ENCODE results near the gene OPRM1. TPM values are rescaled to one million over a fixed set of nuclear protein-coding genes. Genes with fewer than 3 reads are reported as not detected.

OPRM1 gene
- total RNA-seq, 1 donor from 2014 or later = not detected

- H3K4me3 ChIP-seq (ENCODE audit: insufficient read depth, low read depth, low read length) = no peak overlapping the region
- peaks cover 17% of the 10 kb centered on the region for H3K4me1 Mint-ChIP-seq (ENCODE audit: low read depth, unreplicated experiment)
- no peaks in the 10 kb centered on the region for H3K4me1 ChIP-seq (ENCODE audit: insufficient read depth, low read length)
- no peaks in the 10 kb centered on the region for H3K27me3 Mint-ChIP-seq (ENCODE audit: low read depth, unreplicated experiment)
- H3K27ac Mint-ChIP-seq (ENCODE audit: unreplicated experiment) = no peak overlapping the region
- no peaks in the 10 kb centered on the region for H3K27me3 ChIP-seq (ENCODE audit: insufficient read depth, low read length)
- H3K36me3 Mint-ChIP-seq (ENCODE audit: low read depth, unreplicated experiment) = no peaks in the 10 kb centered on the region
- no peak for FAIRE-seq
- H3K9me3 ChIP-seq (ENCODE audit: insufficient read depth, low read depth, low read length) = no peaks in the 10 kb centered on the region
- no peaks in the 10 kb centered on the region for H3K79me2 ChIP-seq (ENCODE audit: insufficient read depth, low read length)
- no peak for TF ChIP-seq CTCF (IDR thresholded peaks at IDR 0.05; ENCODE audit: insufficient read depth, low read depth, low read length)
- no peak for TF ChIP-seq EZH2 (IDR thresholded peaks at IDR 0.05; ENCODE audit: insufficient read depth, low read length)
- H3K27ac ChIP-seq (ENCODE audit: low read depth, low read length) = no peak overlapping the region
- H3K36me3 ChIP-seq (ENCODE audit: insufficient read depth, low read length) = no peaks in the 10 kb centered on the region
- no peak overlapping the region for H3K4me3 Mint-ChIP-seq (ENCODE audit: unreplicated experiment)
- no peak overlapping the region for H2AFZ ChIP-seq (ENCODE audit: low read depth, low read length)
- H3K4me2 ChIP-seq (ENCODE audit: low read length) = no peak overlapping the region
- H3K9ac ChIP-seq (ENCODE audit: low read length) = no peak overlapping the region
- no peaks in the 10 kb centered on the region for H3K9me3 Mint-ChIP-seq (ENCODE audit: unreplicated experiment)
- no peaks in the 10 kb centered on the region for H4K20me1 ChIP-seq (ENCODE audit: insufficient read depth, low read length)
- no peak for DNase-seq (ENCODE audit: low read depth)
These were observed 206.5 kb downstream of the OPRM1 start for GRCh38 chr6:154245506-154245905.

- Histone ChIP-seq H3K27me3 (ENCODE audit: insufficient read depth, low read length) (no peaks in the 10 kb centered on the region), H4K20me1 (ENCODE audit: insufficient read depth, low read length) (no peaks in the 10 kb centered on the region), H3K9me3 (ENCODE audit: insufficient read depth, low read depth, low read length) (no peaks in the 10 kb centered on the region), H3K9ac (ENCODE audit: low read length) (no peak overlapping the region), H3K4me3 (ENCODE audit: insufficient read depth, low read depth, low read length) (no peak overlapping the region), H3K79me2 (ENCODE audit: insufficient read depth, low read length) (no peaks in the 10 kb centered on the region), H3K4me2 (ENCODE audit: low read length) (peak overlapping the region; percentile 80), H3K27ac (ENCODE audit: low read depth, low read length) (no peak overlapping the region), H2AFZ (ENCODE audit: low read depth, low read length) (no peak overlapping the region), H3K4me1 (ENCODE audit: insufficient read depth, low read length) (no peaks in the 10 kb centered on the region), H3K36me3 (ENCODE audit: insufficient read depth, low read length) (no peaks in the 10 kb centered on the region)
- no peaks in the 10 kb centered on the region for H3K9me3 Mint-ChIP-seq (ENCODE audit: unreplicated experiment)
- no peaks in the 10 kb centered on the region for H3K27me3 Mint-ChIP-seq (ENCODE audit: low read depth, unreplicated experiment)
- TF ChIP-seq CTCF (IDR thresholded peaks at IDR 0.05; ENCODE audit: insufficient read depth, low read depth, low read length) = no peak
- no peak for TF ChIP-seq EZH2 (IDR thresholded peaks at IDR 0.05; ENCODE audit: insufficient read depth, low read length)
- no peak overlapping the region for H3K27ac Mint-ChIP-seq (ENCODE audit: unreplicated experiment)
- FAIRE-seq (no peak), DNase-seq (ENCODE audit: low read depth) (no peak)
- H3K4me3 Mint-ChIP-seq (ENCODE audit: unreplicated experiment) = no peak overlapping the region
- H3K4me1 Mint-ChIP-seq (ENCODE audit: low read depth, unreplicated experiment) = peaks cover 12% of the 10 kb centered on the region
- H3K36me3 Mint-ChIP-seq (ENCODE audit: low read depth, unreplicated experiment) = no peaks in the 10 kb centered on the region
These were observed 207.7 kb downstream of the OPRM1 start for GRCh38 chr6:154246723-154247118.

- Histone ChIP-seq H4K20me1 (ENCODE audit: insufficient read depth, low read length) (no peaks in the 10 kb centered on the region), H3K9ac (ENCODE audit: low read length) (peak overlapping the region; percentile 58), H3K27ac (ENCODE audit: low read depth, low read length) (no peak overlapping the region), H3K36me3 (ENCODE audit: insufficient read depth, low read length) (no peaks in the 10 kb centered on the region), H3K9me3 (ENCODE audit: insufficient read depth, low read depth, low read length) (no peaks in the 10 kb centered on the region), H2AFZ (ENCODE audit: low read depth, low read length) (peak overlapping the region; percentile 23), H3K4me3 (ENCODE audit: insufficient read depth, low read depth, low read length) (peak overlapping the region; percentile 13), H3K79me2 (ENCODE audit: insufficient read depth, low read length) (no peaks in the 10 kb centered on the region), H3K27me3 (ENCODE audit: insufficient read depth, low read length) (no peaks in the 10 kb centered on the region), H3K4me1 (ENCODE audit: insufficient read depth, low read length) (no peaks in the 10 kb centered on the region), H3K4me2 (ENCODE audit: low read length) (peak overlapping the region; percentile 80)
- FAIRE-seq (no peak), DNase-seq (ENCODE audit: low read depth) (no peak)
- Mint-ChIP-seq H3K27ac (ENCODE audit: unreplicated experiment) (no peak overlapping the region), H3K9me3 (ENCODE audit: unreplicated experiment) (no peaks in the 10 kb centered on the region), H3K4me3 (ENCODE audit: unreplicated experiment) (peak overlapping the region; percentile 51), H3K27me3 (ENCODE audit: low read depth, unreplicated experiment) (no peaks in the 10 kb centered on the region), H3K36me3 (ENCODE audit: low read depth, unreplicated experiment) (no peaks in the 10 kb centered on the region), H3K4me1 (ENCODE audit: low read depth, unreplicated experiment) (peaks cover 10% of the 10 kb centered on the region)
- TF ChIP-seq CTCF (IDR thresholded peaks at IDR 0.05; ENCODE audit: insufficient read depth, low read depth, low read length) (no peak), EZH2 (IDR thresholded peaks at IDR 0.05; ENCODE audit: insufficient read depth, low read length) (no peak)
These were observed 208.2 kb downstream of the OPRM1 start for GRCh38 chr6:154247119-154247861.
